ENCODE data around the gene AOX1. TPM values are rescaled to one million over a fixed set of nuclear protein-coding genes. Genes with fewer than 3 reads are reported as not detected.
"Not testable (repeated sequence)": the region's sequence is repeated elsewhere in the genome, so short reads cannot be mapped to it uniquely, and the experiment has no call there.

The AOX1 gene
- total RNA-seq, 4 donors from 2014 or later: 87.3 to 221 (median 135) TPM

DNA sequence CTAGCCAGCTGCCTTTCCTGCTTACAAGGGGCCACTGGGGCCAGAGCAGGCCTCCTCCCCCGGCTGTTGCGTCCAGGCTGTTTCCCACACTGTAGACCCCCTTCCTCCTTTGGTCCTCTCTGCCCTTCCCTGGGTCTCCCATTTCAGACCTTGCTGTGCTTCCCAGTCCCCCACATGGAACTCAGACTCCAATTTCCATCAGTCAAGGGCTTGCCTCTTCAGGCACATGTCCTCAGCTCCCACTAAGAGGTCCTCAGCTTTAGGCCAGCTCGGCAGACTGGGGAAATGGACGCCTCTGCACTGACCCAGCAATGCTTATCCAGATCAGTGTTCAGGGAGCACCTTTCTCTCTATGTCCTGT, 127.9 kb downstream of the AOX1 start:
- no peak for TF ChIP-seq POLR2A (IDR thresholded peaks at IDR 0.05)
- TF ChIP-seq EP300 (IDR thresholded peaks at IDR 0.05): no peak
- no peak for DNase-seq (ENCODE audit: low spot score in 2 of 2)
- WGBS, 2 donors: 89 to 92% methylated on average over 4 of the region's 4 CpGs
- Histone ChIP-seq H3K27ac (peak overlapping the region; percentile 46 to 82 (median 76)), H3K4me3 (no peak overlapping the region), H3K27me3 (no peaks in the 10 kb centered on the region), H3K4me1 (peaks cover 0 to 10% (median 0%) of the 10 kb centered on the region in 4 donors), H3K9me3 (no peaks in the 10 kb centered on the region), H3K36me3 (no peaks in the 10 kb centered on the region)

- not testable (repeated sequence) for H3K27ac ChIP-seq; H3K27me3 ChIP-seq; H3K4me3 ChIP-seq; H3K9me3 ChIP-seq; H3K36me3 ChIP-seq; DNase-seq (ENCODE audit: low spot score in 2 of 2)
- WGBS, 2 donors: 98 to 100% methylated on average over 2 to 3 of the region's 3 CpGs
- H3K4me1 ChIP-seq: peaks cover 0 to 10% (median 0%) of the 10 kb centered on the region in 4 donors
These were observed 129.2 kb downstream of the AOX1 start for GRCh38 chr2:200715014-200715413.

DNA sequence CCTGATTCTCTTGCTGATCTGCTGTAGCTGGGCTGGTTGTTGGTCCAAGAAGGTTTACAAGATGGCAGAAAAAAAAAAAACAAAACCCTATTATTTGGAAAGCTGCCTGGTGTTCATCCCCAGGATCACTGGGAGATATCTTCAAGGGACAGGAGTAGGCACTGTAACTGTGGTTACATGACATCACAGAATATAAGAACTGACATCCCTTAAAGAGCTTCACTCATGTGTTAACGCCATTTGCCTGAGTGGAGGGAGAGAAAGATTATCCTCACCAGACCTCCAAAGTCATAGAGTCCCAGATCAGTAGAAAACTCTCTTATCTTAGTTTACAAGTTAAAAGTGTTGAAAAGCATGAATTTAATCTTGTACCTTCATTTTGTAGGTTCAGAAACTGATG, 130.6 kb downstream of the AOX1 start:
- Histone ChIP-seq H3K36me3 (no peaks in the 10 kb centered on the region), H3K4me3 (no peak overlapping the region), H3K27ac (no peak overlapping the region), H3K4me1 (peaks cover 0 to 10% (median 0%) of the 10 kb centered on the region in 4 donors), H3K27me3 (no peaks in the 10 kb centered on the region), H3K9me3 (no peaks in the 10 kb centered on the region)
- TF ChIP-seq CTCF (IDR thresholded peaks at IDR 0.05) (no peak), EP300 (IDR thresholded peaks at IDR 0.05) (no peak), POLR2A (IDR thresholded peaks at IDR 0.05) (no peak)
- no peak for DNase-seq (ENCODE audit: low spot score in 2 of 2)
- WGBS, 2 donors: 79 to 88% methylated on average over 1 of the region's 1 CpG

Other genes starting within 250 kb of the AOX1 start
- 10 to 100 TPM; 20.1 to 38.2 (median 24.5) TPM for gene KCTD18, start 75.9 kb upstream of the AOX1 start, total RNA-seq
- gene SGO2, start 59.8 kb upstream of the AOX1 start, total RNA-seq: 1 to 10 TPM; 1.5 to 6.3 (median 4.5) TPM
- 100 to 1,000 TPM; 179 to 285 (median 244) TPM for gene BZW1, start 225.9 kb downstream of the AOX1 start, total RNA-seq